Measurements from ENCODE around the gene ZNF70.

ZNF70 gene

DNA sequence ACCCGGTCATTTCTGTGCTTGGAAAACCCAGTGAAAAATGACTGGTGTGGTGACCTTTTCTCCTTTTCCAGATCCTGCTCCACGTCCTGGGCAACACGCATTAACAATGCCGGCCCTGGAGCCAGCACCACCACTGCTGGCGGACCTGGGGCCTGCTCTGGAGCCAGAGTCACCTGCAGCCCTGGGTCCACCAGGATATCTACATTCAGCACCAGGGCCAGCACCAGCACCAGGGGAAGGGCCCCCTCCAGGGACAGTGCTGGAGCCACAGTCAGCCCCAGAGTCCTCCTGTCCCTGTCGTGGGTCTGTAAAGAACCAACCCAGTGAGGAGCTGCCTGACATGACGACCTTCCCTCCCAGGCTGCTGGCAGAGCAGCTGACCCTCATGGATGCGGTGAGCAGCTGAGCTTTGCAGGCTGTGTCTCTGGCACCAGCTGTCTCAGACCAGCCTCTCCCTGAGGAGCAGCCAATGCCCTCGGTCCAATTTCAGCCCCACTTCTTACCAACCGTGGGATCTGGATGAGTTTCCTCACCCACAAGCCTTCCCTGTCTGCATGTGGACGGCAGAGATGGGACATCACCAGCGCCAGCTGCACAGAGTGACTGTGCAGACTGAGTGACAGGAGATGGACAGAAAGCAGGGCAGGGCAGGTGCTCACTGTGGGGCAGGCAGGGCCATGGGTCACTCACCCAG lies 58.2 kb downstream of the ZNF70 start:
- no peak for DNase-seq (ENCODE audit: low read depth)

DNA sequence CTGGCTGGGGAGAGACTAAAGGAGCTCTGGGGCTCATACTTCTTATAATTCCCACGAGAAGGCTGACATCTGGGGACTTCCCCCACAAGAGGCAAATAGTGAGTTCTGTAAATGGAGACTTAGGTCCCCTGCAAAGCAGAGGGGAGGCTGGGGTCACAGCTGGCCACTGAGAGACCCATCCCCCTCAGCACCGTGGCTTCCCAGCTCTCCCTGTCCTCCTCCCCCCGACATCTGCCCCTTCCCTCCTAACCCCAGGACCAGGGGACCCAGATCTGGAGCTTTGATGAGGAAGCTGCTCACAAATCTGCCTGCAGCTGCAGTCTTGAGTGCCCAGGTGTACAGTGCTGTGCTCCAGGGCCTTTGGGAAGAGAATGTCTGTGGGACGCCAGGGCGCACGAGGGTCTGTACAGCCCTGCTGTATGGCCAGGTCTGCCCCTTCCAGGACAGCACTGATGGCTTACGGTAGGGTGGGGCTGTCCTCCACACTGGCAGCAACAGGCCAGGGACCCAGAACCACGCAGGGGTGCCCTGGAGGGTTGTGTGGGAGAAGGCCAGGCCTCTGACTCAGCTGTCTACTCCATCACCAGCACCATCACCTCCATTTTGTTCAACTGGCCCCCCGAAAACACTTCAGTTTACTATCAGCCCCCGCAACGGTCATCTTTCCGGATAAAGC lies 59.0 kb downstream of the ZNF70 start:
- no peak for DNase-seq (ENCODE audit: low read depth)

DNA sequence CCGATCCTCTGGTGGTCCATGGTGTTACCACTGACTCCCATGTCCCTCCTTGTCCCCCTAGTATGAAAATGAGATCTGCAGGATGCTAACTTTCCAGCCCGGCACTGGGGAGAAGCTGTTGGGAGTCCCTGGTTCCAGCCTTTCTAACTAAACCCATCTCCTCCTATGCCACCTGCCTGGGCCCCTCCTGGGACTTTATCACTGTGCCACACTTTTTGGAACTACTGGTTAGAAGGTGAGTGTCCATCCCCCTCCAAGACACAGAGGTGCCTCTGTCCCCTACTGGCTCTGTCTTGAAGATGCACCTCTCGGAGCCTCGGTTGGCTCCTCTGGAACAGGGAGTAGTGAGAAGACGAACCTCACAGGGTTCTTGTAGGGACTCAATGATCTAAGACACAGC lies 60.2 kb downstream of the ZNF70 start, which contains the start of gene RGL4:
TSS of gene RGL4 (plus strand) at position 301 of the 400 bp plus-strand sequence. CDS start 1,018 bp downstream, outside the sequence.
- DNase-seq (ENCODE audit: low read depth) = no peak

DNA sequence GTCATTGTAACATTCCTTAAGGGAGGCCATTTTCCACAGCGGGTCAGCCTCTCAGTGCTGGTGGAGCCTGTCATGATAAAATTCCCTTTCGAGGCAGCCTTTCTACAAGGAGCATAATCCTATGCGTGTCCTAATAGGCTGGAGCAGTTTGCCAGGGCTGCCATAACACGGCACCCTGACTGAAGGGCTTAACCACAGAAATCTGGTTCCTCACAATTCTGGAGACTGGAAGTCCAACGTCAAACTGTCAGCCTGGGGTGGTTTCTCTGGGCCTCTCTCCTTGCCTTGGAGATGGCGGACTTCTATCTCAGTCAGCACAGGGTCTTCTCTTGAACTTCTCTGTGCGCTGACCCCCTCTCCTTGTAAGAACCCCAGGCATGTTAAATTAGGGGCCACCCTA lies 61.5 kb downstream of the ZNF70 start:
- no peak for DNase-seq (ENCODE audit: low read depth)
